NB4 (cell line): ENCODE measurements around the gene SLC9A3.

Source experiments
- DNase-seq: peaks from one replicate; pipeline ENCODE4 v3.0.0; 2010; ENCODE audit warnings: low read depth
- H3K4me3 ChIP-seq: one replicate; pipeline ENCODE4 v1.5.1; 2011; ENCODE audit warnings: mild to moderate bottlenecking, low read depth, low read length, moderate library complexity
- MYC ChIP-seq: IDR thresholded peaks from 2 replicates; pipeline ENCODE4 v1.6.1; 2011; ENCODE audit warnings: low read depth, low read length
- POLR2A ChIP-seq: IDR thresholded peaks from 2 replicates; pipeline ENCODE4 v1.6.1; 2011; ENCODE audit warnings: mild to moderate bottlenecking; ENCODE audit not compliant: insufficient read length; ENCODE audit errors: extremely low read depth
- TF ChIP-seq, protein P1 (sequence below): IDR thresholded peaks from 2 replicates; pipeline ENCODE4 v1.6.1; 2011; ENCODE audit warnings: low read depth, low read length
- TF ChIP-seq, protein P2 (sequence below): IDR thresholded peaks from one replicate; pipeline ENCODE4 v1.5.1; 2012; ENCODE audit warnings: low read depth, low read length

Gene SLC9A3

GRCh38 chr5:493758-494157 lies 30.5 kb downstream of the SLC9A3 start:
- TF ChIP-seq, protein P1, sequence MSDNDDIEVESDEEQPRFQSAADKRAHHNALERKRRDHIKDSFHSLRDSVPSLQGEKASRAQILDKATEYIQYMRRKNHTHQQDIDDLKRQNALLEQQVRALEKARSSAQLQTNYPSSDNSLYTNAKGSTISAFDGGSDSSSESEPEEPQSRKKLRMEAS = no peak
- TF ChIP-seq MYC (no peak), POLR2A (no peak)
- TF ChIP-seq, protein P2, sequence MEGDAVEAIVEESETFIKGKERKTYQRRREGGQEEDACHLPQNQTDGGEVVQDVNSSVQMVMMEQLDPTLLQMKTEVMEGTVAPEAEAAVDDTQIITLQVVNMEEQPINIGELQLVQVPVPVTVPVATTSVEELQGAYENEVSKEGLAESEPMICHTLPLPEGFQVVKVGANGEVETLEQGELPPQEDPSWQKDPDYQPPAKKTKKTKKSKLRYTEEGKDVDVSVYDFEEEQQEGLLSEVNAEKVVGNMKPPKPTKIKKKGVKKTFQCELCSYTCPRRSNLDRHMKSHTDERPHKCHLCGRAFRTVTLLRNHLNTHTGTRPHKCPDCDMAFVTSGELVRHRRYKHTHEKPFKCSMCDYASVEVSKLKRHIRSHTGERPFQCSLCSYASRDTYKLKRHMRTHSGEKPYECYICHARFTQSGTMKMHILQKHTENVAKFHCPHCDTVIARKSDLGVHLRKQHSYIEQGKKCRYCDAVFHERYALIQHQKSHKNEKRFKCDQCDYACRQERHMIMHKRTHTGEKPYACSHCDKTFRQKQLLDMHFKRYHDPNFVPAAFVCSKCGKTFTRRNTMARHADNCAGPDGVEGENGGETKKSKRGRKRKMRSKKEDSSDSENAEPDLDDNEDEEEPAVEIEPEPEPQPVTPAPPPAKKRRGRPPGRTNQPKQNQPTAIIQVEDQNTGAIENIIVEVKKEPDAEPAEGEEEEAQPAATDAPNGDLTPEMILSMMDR = no peak
- peak; percentile 32 for DNase-seq
- H3K4me3 ChIP-seq = no peak overlapping the region

DNA sequence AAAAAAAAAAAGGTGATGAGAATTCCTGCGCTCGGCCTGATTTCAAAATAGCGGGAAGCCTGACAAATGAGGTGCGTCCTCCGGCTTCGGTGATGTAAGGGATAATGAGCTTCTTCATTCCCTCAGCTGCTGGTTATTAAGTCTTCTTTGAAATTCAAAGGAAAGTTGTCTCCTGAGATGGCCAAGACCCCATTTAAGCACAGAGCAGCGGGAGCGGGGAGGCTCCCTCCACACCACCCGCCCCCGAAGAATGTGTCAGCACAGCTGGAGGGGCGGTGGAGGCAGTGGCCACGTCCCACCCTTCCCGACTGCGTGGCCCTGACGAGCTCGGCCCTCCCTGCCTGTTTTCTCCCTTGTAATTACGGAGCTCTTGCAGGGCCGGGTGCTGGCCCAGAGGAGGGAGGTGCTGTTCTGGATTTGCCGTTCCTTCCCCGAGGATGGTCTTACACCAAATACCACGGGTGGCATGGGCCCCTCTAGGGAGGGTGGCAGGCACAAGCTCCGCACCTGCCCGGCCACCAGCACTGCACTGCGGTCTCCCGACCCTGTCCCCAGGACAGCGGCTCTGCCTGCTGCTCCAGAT lies 31.0 kb downstream of the SLC9A3 start:
- TF ChIP-seq, protein P2 = no peak
- TF ChIP-seq, protein P1 = no peak
- TF ChIP-seq MYC (no peak), POLR2A (no peak)
- H3K4me3 ChIP-seq = no peak overlapping the region
- DNase-seq = no peak

GRCh38 chr5:492314-492893 lies 31.8 kb downstream of the SLC9A3 start:
- TF ChIP-seq MYC (no peak), POLR2A (no peak)
- TF ChIP-seq, protein P1 = no peak
- TF ChIP-seq, protein P2 = no peak
- no peak for DNase-seq
- H3K4me3 ChIP-seq = no peak overlapping the region

- DNase-seq = no peak
Observed at GRCh38 chr5:491856-492155, 32.4 kb downstream of the SLC9A3 start.

GRCh38 chr5:491119-491855 lies 33.0 kb downstream of the SLC9A3 start:
- TF ChIP-seq, protein P2 = no peak
- TF ChIP-seq, protein P1 = no peak
- TF ChIP-seq MYC = no peak
- no peak overlapping the region for H3K4me3 ChIP-seq
- DNase-seq = no peak

More at GRCh38 chr5:491856-492155, 32.4 kb downstream of the SLC9A3 start:
- H3K4me3 ChIP-seq = no peak overlapping the region
- TF ChIP-seq, protein P1 = no peak
- TF ChIP-seq MYC (no peak), POLR2A (no peak)
- TF ChIP-seq, protein P2 = no peak
